ENCODE measurements around the gene CYP2A7.
"Not testable (repeated sequence)": the region's sequence is repeated elsewhere in the genome, so short reads cannot be mapped to it uniquely, and the experiment has no call there.

CYP2A7 gene

GRCh38 chr19:40842997-40843652 is 38.9 kb downstream of the CYP2A7 start:
- DNase-seq (ENCODE audit: low read depth in 2 of 2) = not testable (repeated sequence)

DNA sequence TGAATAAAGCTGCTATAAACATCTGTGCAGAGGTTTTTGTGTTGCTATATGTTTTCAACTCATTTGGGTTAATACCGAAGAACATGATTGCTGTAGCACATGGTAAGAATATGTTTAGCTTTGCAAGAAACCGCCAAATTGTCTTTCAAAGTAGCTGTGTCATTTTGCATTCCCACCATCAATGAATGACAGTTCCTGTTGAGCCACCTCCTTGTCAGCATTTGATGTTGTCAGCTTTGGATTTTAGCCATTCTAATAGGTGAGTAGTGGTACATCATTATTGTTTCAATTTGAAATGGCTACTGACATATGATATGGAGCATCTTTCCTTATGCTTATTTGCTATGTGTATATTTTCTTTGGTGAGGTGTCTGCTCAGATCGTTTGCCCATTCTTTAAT is 40.0 kb downstream of the CYP2A7 start:
- not testable (repeated sequence) for DNase-seq (ENCODE audit: low read depth in 2 of 2)

DNA sequence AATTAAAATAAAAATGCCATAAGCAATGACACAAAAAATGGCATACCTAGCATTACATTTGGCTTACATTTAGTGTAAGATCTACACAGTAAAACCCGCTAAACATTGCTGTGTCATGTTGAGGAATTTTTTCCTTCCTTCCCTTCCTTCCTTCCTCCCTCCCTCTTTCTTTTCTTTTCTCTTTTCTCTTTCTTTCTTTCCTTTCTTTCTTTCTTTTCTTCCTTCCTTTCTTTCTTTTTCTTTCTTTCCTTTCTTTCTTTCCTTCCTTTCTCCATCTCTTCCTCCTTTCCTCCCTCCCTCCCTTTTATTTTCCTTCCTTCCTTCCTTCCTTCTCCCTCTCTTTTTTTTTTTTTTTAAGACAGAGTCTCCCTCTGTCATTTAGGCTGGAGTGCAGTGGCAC is 43.6 kb downstream of the CYP2A7 start:
- not testable (repeated sequence) for DNase-seq (ENCODE audit: low read depth in 2 of 2)

DNA sequence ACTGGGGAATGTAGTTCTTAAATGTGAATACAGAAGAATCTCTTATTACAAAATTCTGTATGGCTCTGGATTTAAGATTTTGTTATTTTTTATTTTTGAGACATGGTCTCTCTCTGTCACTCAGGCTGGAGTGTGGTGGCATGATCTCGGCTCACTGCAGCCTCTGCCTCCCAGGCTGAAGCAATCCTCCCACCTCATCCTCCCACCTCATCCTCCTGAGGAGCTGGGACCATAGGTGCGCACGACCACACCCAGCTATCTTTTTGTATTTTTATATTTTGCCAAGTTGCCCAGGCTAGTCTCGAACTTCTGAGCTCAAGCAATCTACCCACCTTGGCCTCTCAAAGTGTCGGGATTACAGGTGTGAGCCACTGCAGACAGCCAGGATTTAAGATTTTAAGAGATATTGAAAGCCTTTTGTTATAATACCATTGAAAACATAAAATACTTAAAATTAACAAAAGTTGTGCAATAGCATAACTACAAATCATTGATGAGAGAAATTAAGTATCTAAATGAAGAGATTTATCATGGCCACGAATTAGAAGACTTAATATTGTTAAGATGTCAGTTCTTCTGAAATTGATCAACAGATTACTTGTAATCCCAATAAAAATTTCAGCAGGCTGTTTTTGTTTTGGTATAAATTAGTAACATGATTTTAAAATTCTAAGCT is 45.1 kb downstream of the CYP2A7 start:
- DNase-seq (ENCODE audit: low read depth in 2 of 2) = no peak

DNA sequence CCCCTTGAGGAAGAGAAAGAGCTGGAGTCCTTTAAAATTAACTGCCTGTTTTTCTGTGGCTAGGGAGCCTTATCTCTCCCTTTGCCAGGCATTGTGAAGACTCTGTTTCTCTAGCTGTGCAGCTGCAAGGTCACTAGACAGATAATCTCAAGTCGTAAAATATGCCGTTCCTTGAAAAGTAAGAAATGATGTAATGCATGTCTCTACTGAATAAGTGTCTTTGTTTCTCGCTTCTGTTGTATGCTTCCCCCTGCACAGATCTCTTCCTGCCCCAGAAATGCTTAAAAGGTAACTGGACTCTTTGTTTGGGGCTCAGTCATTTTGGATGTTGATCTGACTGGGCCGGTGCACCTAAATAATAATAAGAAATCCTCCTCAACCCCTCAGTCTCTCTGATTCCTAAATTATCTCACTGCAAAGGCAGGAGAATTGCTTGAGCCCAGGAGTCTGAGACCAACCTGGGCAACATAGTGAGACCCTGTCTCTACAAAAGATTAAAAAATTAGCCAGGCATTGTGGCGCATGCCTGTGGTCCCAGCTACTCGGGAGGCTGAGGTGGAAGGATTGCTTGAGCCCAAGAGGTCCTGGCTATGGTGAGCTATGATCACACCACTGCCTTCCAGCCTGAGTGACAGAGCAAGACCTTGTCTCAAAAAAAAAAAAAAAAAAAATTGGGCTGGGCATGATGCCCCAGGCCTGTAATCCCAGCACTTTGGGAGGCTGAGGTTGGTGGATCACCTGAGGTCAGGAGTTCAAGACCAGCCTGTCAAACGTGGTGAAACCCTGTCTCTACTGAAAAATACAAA is 48.1 kb downstream of the CYP2A7 start:
- DNase-seq (ENCODE audit: low read depth in 2 of 2) = not testable (repeated sequence)

GRCh38 chr19:40832431-40832790 is 49.6 kb downstream of the CYP2A7 start:
- DNase-seq (ENCODE audit: low read depth in 2 of 2) = not testable (repeated sequence)

DNA sequence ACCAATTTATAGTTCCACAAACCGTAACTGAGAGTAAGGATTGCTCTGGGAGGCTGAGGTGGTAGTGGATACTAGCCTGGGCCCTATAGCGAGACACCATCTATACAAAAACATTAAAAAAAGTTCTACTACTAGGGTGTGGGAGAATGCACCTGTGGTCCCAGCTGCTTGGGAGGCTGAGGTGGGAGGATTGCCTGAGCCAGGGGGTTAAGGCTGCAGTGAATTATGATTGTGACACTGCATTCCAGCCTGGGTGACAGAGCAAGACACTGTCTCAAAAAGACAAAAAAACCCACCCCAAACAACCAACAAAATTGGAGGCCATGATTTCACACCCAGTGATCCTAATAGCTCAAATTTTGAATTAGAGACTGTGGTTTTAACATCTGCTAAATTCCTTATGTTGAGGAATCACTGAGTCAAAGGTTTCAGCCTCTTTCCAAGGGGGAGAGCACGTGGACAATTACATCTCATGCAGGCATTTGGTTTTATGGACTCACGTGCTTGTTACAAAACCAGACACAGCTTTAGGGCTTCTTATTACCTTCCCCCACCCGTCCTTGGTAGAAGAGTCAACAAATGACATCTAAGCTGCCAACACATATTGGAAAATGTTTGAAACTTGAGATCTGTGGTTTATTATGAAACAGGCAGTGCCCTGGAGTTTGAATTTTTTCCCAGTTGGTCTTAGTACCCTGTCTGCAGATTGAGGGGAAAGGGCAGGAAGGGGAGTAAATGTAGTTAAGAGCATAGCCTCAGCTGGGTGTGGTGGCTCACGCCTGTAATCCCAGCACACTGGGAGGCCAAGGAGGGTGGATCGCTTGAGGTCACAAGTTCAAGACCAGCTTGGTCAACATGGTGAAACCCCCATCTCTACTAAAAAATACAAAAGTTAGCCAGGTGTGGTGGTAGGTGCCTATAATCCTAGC is 50.3 kb downstream of the CYP2A7 start:
- peak; percentile 91 to 92 for DNase-seq (ENCODE audit: low read depth in 2 of 2)

GRCh38 chr19:40830741-40831140 is 51.3 kb downstream of the CYP2A7 start:
- not testable (repeated sequence) for DNase-seq (ENCODE audit: low read depth in 2 of 2)

DNA sequence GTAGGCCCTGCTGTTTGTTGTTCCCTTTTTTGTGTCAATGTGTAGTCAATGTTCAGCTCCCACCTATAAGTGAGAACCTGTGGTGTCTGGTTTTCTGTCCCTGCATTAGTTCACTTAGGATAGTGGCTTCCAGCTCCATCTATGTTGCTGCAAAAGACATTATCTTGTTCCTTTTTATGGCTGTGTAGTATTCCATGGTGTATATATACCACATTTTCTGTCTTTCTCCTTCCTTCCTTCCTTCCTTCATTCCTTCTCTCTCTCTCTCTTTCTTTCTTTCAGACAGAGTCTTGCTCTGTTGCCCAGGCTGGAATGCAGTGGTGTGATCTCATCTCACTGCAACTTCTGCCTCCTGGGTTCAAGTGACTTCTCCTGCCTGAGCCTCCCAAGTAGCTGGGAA is 52.8 kb downstream of the CYP2A7 start:
- DNase-seq (ENCODE audit: low read depth in 2 of 2) = no peak

DNA sequence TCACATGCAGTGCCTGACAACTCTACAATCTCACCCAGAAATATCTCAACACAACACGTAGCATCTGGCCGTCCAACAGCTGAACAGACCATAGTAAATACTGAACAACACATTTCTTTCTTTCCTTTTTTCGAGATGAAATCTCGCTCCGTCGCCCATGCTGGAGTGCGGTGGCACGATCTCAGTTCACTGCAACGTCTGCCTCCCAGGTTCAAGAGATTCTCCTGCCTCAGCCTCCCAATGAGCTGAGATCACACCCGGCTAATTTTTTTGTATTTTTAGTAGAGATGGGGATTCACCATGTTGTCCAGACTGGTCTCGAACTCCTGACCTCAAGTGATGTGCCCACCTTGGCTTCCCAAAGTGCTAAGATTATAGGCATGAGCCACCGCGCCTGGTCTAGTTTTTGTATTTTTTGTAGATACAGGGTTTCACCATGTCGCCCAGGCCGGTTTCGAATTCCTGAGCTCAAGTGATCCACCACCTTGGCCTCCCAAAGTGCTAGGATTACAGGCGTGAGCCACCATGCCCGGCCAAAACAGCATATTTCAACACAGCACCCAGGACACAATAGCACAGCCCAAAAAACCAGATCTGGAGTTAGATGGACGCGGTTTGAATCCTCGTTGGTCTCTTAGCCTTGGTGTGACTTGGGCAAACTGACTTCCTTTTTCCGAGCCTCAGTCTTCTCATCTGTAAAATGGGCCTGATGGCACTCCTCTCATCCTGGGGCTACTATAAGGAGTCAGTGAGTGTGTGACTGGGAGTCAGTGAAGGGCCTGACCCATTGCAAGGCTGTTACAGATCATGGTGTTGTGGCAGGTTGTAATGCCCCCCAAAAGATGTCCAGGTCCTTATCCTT is 54.4 kb downstream of the CYP2A7 start:
- DNase-seq (ENCODE audit: low read depth in 2 of 2) = no peak

DNA sequence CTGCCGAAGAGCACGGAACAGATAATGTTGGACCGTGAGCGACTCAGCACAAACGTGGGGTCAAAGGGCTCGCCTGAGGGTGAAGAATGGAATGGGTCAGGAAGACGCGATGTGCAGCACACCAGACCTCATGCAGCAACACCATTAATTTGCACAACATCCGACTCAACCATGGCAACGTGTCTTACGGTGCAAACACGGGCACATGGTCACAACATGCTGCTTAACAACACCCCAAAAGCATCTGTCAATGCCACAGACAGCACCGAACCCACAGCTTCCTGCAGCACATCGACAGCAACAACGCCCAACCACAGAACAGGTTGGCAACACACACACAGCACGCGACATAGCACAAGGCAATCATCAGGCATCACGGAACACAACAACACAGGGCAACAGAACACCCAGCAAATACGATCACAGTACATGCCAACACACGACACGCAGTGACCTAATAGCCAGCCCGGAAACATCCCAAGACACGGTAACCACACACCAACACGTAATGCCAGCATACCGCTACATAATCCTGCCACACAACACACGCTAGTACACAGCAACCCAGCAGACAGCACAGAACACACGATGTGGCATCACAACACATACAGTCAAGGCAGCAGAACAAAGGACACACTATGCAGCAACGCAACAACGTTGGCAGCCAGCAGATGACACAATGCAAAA is 55.2 kb downstream of the CYP2A7 start:
- not testable (repeated sequence) for DNase-seq (ENCODE audit: low read depth in 2 of 2)

DNA sequence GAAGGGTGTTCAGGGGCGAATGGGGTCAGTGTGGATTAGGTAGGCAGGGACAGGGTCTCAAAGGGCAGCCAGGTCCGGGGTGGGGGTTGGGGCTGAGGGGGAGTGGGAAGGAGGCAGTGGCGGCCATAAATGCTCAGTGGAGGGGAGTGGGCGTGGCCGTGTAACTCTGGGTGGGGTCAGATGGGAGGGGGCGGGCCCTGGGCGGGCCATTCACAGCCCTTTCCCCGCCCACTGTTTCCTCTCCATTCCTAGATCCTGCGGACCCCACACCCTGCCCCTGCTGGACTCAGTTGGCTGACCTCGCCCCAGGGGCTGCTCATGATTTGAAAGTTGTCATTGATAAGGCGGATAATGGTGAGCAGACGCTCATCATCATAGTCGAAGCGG is 55.7 kb downstream of the CYP2A7 start:
- not testable (repeated sequence) for DNase-seq (ENCODE audit: low read depth in 2 of 2)

GRCh38 chr19:40825460-40826095 is 56.5 kb downstream of the CYP2A7 start:
- not testable (repeated sequence) for DNase-seq (ENCODE audit: low read depth in 2 of 2)
